Retina (tissue), 1 donor: ENCODE measurements around the gene KCNQ1.
A peak's percentile ranks its signal among the peaks of the same experiment; 100 is the strongest.

Experiments
- DNase-seq: peaks from one replicate; pipeline ENCODE4 v3.0.0-alpha.2; 2016

The KCNQ1 gene

GRCh38 chr11:2585566-2586086, 140.8 kb downstream of the KCNQ1 start:
- DNase-seq = peak; percentile 1

GRCh38 chr11:2586087-2586792, 141.4 kb downstream of the KCNQ1 start:
- no peak for DNase-seq

GRCh38 chr11:2586793-2587131, 142.0 kb downstream of the KCNQ1 start:
- no peak for DNase-seq

GRCh38 chr11:2587132-2587930, 142.5 kb downstream of the KCNQ1 start:
- DNase-seq = no peak

- DNase-seq = no peak
Measured at GRCh38 chr11:2587976-2588748, 143.4 kb downstream of the KCNQ1 start.

GRCh38 chr11:2588809-2589537, 144.2 kb downstream of the KCNQ1 start:
- DNase-seq = no peak

- peak; percentile 11 for DNase-seq
Measured at GRCh38 chr11:2589538-2589934, 144.7 kb downstream of the KCNQ1 start.

GRCh38 chr11:2590131-2590964, 145.5 kb downstream of the KCNQ1 start:
- DNase-seq = no peak

- peak; percentile 65 for DNase-seq
Measured at GRCh38 chr11:2590965-2591754, 146.4 kb downstream of the KCNQ1 start.

GRCh38 chr11:2591805-2592204, 147.0 kb downstream of the KCNQ1 start:
- no peak for DNase-seq

GRCh38 chr11:2592559-2593392, 148.0 kb downstream of the KCNQ1 start:
- DNase-seq = no peak

GRCh38 chr11:2593393-2593950, 148.7 kb downstream of the KCNQ1 start:
- DNase-seq = no peak

GRCh38 chr11:2594267-2594666, 149.5 kb downstream of the KCNQ1 start:
- DNase-seq = no peak

GRCh38 chr11:2595204-2595603, 150.4 kb downstream of the KCNQ1 start:
- DNase-seq = no peak

- DNase-seq = no peak
Measured at GRCh38 chr11:2599561-2600189, 154.9 kb downstream of the KCNQ1 start.

GRCh38 chr11:2609345-2609744, 164.5 kb downstream of the KCNQ1 start:
- no peak for DNase-seq

- no peak for DNase-seq
Measured at GRCh38 chr11:2612884-2613571, 168.2 kb downstream of the KCNQ1 start.

GRCh38 chr11:2621894-2622293, 177.1 kb downstream of the KCNQ1 start:
- no peak for DNase-seq

GRCh38 chr11:2625183-2625582, 180.4 kb downstream of the KCNQ1 start:
- DNase-seq = no peak
